Glutamatergic neuron (in vitro differentiated cells): ENCODE measurements around the gene PTPN11. TPM values are rescaled to one million over a fixed set of nuclear protein-coding genes. Genes with fewer than 3 reads are reported as not detected.

Source experiments
- DNase-seq: peaks from one replicate; pipeline ENCODE4 v3.0.0; 2022
- H3K27ac Mint-ChIP-seq: one replicate; pipeline ENCODE4 v1.8.0; 2020; ENCODE audit warnings: mild to moderate bottlenecking, mixed read lengths, inconsistent platforms; ENCODE audit not compliant: unreplicated experiment
- H3K27me3 Mint-ChIP-seq: one replicate; pipeline ENCODE4 v1.8.0; 2020; ENCODE audit warnings: mild to moderate bottlenecking, moderate library complexity, mixed read lengths, inconsistent platforms; ENCODE audit not compliant: unreplicated experiment
- H3K36me3 Mint-ChIP-seq: one replicate; pipeline ENCODE4 v1.8.0; 2020; ENCODE audit warnings: mild to moderate bottlenecking, mixed read lengths, inconsistent platforms; ENCODE audit not compliant: unreplicated experiment
- H3K4me1 Mint-ChIP-seq: one replicate; pipeline ENCODE4 v1.8.0; 2020; ENCODE audit warnings: mild to moderate bottlenecking, low read depth, mixed read lengths, inconsistent platforms; ENCODE audit not compliant: unreplicated experiment
- H3K4me3 Mint-ChIP-seq: one replicate; pipeline ENCODE4 v1.8.0; 2020; ENCODE audit warnings: mild to moderate bottlenecking, mixed read lengths, inconsistent platforms; ENCODE audit not compliant: unreplicated experiment
- H3K9me3 Mint-ChIP-seq: one replicate; pipeline ENCODE4 v1.8.0; 2020; ENCODE audit warnings: mild to moderate bottlenecking, moderate library complexity, mixed read lengths, inconsistent platforms; ENCODE audit not compliant: unreplicated experiment
- long read RNA-seq: library from polyadenylated mRNA; unstranded; transcript quantifications from one replicate; pipeline ENCODE4 v2.0.0, GENCODE V29; 2020; ENCODE audit not compliant: unreplicated experiment
- total RNA-seq: library from RNA; stranded (reverse); fragmentation: NEBNext Ultra II Directional; extraction: Animal tissue kit (Norgen Biotek cat#: 25700); gene quantifications from one replicate; pipeline ENCODE4 v1.2.1, GENCODE V29; 2021; ENCODE audit not compliant: unreplicated experiment
- TF ChIP-seq, protein P1 (sequence below): fragments of 200-600 bp; sonication (generic); IDR thresholded peaks from one replicate; pipeline ENCODE4 v1.5.0; 2021; ENCODE audit not compliant: partially characterized antibody, unreplicated experiment

The PTPN11 gene
- 68.7 TPM for total RNA-seq
- long read RNA-seq, partial matches to known transcripts = 7 of 12 reads
- long read RNA-seq, other reads (novel, unspliced or antisense) = 5 of 12 reads

GRCh38 chr12:112418608-112419296 lies at the start of gene PTPN11:
TSS of gene PTPN11 (plus strand) at chr12:112418947. CDS start at chr12:112419112, 165 bp downstream.
- Mint-ChIP-seq H3K27ac (peak within 1 kb of the TSS; percentile 88), H3K4me3 (peak within 1 kb of the TSS; percentile 94), H3K27me3 (no peaks in the 10 kb centered on the region), H3K9me3 (no peaks in the 10 kb centered on the region), H3K4me1 (peaks cover 2% of the 10 kb centered on the region), H3K36me3 (no peaks in the 10 kb centered on the region)
- TF ChIP-seq, protein P1, sequence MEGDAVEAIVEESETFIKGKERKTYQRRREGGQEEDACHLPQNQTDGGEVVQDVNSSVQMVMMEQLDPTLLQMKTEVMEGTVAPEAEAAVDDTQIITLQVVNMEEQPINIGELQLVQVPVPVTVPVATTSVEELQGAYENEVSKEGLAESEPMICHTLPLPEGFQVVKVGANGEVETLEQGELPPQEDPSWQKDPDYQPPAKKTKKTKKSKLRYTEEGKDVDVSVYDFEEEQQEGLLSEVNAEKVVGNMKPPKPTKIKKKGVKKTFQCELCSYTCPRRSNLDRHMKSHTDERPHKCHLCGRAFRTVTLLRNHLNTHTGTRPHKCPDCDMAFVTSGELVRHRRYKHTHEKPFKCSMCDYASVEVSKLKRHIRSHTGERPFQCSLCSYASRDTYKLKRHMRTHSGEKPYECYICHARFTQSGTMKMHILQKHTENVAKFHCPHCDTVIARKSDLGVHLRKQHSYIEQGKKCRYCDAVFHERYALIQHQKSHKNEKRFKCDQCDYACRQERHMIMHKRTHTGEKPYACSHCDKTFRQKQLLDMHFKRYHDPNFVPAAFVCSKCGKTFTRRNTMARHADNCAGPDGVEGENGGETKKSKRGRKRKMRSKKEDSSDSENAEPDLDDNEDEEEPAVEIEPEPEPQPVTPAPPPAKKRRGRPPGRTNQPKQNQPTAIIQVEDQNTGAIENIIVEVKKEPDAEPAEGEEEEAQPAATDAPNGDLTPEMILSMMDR = peak; percentile 83
- DNase-seq = peak; percentile 94

DNA sequence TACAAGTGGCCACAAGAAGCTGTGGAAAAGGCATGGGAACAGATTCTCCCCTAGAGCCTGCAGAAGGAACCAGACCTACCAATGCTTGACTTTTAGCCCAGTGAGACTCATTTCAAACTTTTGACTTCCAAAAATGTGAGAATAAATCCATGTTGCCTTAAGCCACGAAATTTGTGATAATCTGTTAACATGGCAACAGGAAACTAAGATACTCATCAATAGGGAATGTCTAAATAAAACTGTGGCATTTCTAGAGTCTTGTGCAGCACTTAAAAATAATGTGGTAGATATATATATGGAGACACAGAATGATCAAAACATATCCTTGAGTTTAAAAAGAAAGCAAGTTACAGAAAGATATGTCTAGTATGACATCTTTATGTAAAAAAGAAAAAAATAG lies 48.5 kb upstream of the PTPN11 start:
- no peak for DNase-seq
- H3K36me3 Mint-ChIP-seq = peaks cover 4% of the 10 kb centered on the region
- peaks cover 7% of the 10 kb centered on the region for H3K4me1 Mint-ChIP-seq
- TF ChIP-seq, protein P1 = no peak
- H3K9me3 Mint-ChIP-seq = no peaks in the 10 kb centered on the region
- no peak overlapping the region for H3K4me3 Mint-ChIP-seq
- no peak overlapping the region for H3K27ac Mint-ChIP-seq
- no peaks in the 10 kb centered on the region for H3K27me3 Mint-ChIP-seq

GRCh38 chr12:112370868-112371510 lies 47.8 kb upstream of the PTPN11 start:
- TF ChIP-seq, protein P1 = no peak
- Mint-ChIP-seq H3K4me1 (peaks cover 5% of the 10 kb centered on the region), H3K27ac (no peak overlapping the region), H3K36me3 (peaks cover 5% of the 10 kb centered on the region), H3K9me3 (no peaks in the 10 kb centered on the region), H3K27me3 (no peaks in the 10 kb centered on the region), H3K4me3 (no peak overlapping the region)
- no peak for DNase-seq

DNA sequence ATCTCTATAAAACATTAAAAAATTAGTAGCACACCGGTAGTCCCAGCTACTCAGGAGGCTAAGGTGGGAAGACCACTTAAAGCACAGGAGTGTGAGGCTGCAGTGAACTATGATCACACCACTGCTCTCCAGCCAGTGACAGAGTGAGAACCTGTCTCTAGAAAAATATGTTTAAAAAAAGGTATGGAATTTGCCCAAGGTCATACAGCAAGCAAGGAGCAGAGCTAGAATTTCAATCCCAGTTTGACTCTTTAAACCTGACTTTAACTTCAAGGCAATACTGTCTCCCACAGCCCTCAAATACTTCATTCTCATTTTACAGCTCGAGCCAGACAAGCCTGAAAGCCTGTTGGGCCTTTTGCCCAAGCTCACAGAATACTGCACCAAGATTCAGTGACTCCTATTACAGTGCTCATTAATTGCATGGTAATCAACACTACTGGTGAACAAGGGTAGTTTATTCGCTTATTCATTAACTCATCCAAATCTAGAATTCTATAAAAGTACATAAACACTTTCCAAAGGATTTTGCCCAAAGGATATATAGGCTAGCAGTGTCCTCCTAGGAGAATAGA lies 44.5 kb upstream of the PTPN11 start:
- Mint-ChIP-seq H3K9me3 (no peaks in the 10 kb centered on the region), H3K27me3 (peaks cover 1% of the 10 kb centered on the region), H3K4me3 (no peak overlapping the region), H3K4me1 (peaks cover 6% of the 10 kb centered on the region), H3K27ac (no peak overlapping the region), H3K36me3 (peaks cover 5% of the 10 kb centered on the region)
- TF ChIP-seq, protein P1 = no peak
- no peak for DNase-seq

DNA sequence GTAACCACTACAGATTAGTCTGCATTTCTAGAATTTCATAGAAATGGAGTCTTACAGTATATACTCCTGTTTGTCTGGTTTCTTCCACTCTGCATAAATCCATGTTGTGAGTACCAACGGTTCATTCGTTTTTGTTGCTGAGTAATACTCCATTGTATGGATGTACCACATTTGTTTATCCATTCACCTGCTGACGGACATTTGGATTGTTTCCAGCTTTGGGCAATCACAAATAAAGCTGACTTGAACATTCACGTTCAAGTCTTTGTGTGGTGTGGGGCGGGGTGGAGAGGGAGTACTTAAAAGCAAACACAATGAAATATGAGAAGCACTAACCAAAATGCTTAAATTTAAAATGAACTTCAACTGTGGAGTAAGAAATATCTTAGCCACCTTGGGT lies 43.6 kb upstream of the PTPN11 start:
- Mint-ChIP-seq H3K27ac (no peak overlapping the region), H3K9me3 (no peaks in the 10 kb centered on the region), H3K36me3 (peaks cover 5% of the 10 kb centered on the region), H3K4me1 (peaks cover 6% of the 10 kb centered on the region), H3K27me3 (peaks cover 1% of the 10 kb centered on the region), H3K4me3 (no peak overlapping the region)
- TF ChIP-seq, protein P1 = no peak
- DNase-seq = no peak
